Measurements from ENCODE around the gene SSBP3.
A peak's percentile ranks its signal among the peaks of the same experiment; 100 is the strongest.
"Not testable (repeated sequence)": the region's sequence is repeated elsewhere in the genome, so short reads cannot be mapped to it uniquely, and the experiment has no call there.

SSBP3 gene

DNA sequence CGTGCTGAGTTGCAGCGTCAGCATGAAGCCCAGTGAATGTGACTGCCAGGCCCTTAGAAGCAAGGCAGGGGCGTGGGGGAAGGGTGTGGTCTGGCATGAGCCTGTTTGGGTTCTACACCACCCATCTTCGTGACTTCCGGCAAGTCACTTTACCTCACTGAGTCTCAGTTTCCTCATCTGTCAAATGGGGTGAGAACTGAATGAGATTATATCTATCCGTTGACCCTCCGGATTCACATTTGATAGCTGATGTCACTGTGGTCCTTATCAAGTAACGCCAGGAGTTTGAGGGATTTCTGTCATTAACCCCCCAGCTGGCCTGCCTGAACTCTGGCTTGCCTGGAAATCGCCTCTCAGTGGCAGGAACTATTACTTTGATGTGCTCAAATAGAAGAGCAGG is 190.7 kb downstream of the SSBP3 start:
- DNase-seq = no peak

DNA sequence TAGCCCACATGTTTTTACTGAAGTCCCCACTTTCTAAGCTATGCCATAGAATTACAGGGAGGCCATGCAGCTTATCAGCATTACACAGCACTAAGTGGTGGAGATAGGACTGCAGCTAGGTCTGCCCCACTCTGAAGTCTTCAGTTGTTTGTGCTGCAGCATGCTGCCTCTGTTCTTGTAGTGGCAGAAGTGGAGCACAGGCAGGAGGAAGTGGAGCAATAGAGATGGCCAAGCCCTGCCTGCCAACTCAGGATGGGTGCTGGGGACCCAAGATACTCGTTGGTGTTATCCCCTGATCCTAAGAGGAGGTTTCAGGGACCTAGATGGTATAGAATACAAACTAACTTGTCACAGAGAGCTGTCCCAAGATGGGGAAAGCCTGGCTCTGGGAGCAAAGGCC is 193.3 kb downstream of the SSBP3 start:
- DNase-seq = no peak

DNA sequence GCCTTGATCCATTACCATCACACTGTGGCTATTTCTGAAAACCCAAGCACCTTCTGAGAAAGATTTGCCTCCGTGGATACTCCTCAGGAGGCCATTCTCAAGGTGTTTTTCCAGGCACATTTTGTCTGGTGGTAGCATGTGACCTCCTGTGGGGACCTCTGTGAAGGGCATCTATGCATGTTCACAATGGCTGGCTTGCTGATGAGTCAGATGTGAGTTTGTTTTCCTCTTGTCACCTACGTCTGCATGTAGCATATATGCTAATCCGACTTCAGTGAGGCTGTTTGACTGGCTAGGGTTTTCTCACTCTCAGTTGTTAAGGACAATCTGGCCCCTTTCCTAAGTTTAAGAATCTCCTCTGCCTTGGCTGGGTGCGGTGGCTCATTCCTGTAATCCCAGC is 198.3 kb downstream of the SSBP3 start:
- DNase-seq = not testable (repeated sequence)

DNA sequence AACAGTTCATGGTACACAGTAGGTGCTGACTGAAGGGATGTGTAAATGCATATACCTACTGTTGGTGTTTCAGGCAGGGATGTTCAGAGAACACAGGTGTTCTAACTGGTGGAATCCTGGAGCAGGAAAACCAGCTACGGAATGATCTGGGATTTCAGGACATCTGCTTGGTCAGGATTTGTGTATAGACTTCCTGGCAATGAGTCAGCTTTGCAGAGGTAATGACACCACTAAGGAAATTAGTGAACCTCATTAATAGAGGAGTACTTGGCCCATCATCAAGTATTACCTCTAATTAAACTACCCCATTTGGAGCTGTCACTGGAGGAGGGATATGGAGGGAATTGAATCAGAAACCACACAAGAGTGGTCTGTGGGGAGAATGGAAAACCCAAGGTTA is 198.9 kb downstream of the SSBP3 start:
- no peak for DNase-seq

DNA sequence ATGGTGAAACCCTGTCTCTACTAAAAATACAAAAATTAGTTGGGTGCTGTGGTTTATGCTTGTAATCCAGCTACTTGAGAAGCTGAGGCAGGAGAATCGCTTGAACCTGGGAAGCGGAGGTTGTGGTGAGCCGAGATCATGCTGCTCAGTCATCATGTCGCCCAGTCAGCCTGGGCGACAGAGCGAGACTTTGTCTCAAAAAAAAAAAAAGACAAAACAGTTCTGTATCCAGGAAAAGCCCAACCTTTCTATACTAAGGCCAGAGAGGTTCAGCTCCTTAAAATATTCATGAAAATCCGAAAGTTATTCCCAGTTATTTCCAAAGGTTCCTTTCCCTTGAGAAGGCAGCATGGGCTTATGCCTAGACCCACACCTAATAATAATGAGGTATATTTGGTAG is 202.0 kb downstream of the SSBP3 start:
- DNase-seq = no peak

DNA sequence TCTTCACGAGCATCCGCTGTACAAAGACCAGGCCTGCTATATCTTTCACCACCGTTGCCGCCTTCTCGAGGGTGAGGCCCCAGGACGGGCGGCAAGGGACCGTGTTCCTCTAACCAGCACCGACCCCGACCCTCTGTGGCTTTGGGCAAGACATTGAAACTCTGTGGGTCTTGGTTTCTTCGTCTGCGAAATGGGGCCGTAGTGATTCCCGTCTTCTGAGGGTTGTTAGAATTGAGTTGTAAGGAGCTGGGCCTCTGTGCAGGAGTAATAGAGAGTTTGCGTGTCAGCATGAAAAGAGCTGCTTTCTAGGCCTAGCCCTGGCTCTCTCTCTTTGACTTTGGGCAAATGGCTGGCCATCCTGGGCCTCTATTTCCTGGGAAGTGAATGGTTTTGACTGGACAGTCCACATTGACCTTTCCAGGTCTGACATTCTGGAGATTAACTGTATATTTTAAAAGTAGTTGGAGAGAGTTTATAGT is 205.6 kb downstream of the SSBP3 start:
- DNase-seq = no peak

DNA sequence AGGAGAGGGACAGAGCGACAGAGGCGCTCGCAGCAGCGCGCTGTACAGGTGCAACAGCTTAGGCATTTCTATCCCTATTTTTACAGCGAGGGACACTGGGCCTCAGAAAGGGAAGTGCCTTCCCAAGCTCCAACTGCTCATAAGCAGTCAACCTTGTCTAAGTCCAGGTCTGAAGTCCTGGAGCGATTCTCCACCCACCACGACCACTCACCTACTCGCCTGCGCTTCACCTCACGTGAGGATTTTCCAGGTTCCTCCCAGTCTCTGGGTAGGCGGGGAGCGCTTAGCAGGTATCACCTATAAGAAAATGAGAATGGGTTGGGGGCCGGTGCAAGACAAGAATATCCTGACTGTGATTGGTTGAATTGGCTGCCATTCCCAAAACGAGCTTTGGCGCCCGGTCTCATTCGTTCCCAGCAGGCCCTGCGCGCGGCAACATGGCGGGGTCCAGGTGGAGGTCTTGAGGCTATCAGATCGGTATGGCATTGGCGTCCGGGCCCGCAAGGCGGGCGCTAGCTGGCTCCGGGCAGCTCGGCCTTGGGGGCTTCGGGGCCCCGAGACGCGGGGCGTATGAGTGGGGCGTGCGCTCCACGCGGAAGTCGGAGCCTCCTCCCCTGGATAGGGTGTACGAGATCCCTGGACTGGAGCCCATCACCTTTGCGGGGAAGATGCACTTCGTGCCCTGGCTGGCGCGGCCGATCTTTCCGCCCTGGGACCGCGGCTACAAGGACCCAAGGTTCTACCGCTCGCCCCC is 206.3 kb downstream of the SSBP3 start, which contains the start of the genes CYB5RL and MRPL37:
CYB5RL (minus strand) TSS at position 266 of the 754 bp plus-strand sequence. CDS start 4,414 bp downstream, outside the sequence.
MRPL37 (plus strand) TSS at position 403 of the 754 bp plus-strand sequence; CDS start at position 480, 77 bp downstream.
- DNase-seq = peak; percentile 96

DNA sequence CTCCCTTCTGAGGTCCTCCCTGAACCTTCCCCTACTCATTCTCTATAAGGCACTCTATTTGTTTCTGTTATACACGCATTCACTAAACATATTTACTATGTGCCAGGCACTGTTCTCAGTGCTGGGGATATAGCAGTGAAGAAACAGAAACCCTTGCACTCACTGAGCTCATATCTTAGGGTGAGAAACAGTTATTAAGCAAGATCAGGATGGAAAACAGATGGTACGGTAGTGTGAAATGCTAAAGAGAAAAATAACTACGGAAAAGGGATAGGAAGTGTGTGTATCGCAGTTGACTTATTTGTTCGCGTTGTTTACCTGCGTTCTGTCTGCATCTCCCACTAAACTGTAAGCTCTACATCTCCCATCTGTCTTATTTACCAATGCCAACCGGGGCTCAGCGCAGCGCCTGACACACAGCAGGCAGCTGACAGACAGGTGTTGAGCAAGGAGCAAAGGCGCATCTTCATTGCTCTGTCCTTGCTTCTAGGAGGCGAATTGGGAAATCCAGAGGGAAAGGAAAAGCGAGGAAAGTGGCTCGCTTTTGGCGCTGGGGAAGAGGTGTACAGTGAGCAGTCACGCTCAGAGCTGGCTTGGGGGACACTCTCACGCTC is 206.9 kb downstream of the SSBP3 start:
- no peak for DNase-seq

DNA sequence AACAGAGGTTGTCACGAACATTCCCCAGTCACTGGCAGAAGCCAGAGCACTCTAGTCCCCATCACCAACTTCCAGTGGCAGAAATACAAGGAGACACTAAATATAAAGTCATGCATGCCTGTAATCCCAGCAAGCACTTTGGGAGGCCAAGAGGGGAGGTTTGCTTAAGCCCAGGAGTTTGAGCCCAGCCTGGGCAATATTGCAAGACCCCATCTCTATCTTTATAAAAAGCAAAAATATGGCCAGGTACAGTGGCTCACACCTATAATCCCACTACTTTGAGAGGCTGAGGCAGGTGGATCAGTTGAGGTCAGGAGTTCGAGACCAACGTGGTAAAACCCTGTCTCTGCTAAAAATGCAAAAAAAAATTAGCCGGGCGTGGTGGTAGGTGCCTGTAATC is 212.7 kb downstream of the SSBP3 start:
- no peak for DNase-seq

DNA sequence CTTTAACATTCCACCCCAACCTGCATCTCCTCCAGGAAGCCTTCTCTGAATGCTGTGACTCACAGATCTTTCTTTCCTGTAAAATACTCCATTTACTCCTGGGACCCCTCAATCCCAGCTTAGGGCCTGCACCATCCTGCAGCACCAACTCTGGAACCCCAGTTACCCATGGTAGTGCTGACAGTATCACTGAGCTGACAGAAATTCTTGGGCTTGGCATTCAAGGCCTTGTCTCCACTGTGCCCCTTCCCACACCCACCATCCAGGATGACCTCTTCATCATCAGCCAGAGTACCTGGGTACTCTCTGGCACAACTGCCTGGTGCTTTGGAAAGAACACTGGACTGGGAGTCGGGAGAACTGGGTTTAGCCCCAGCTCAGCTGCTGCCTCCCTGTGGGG is 214.7 kb downstream of the SSBP3 start:
- DNase-seq = no peak

DNA sequence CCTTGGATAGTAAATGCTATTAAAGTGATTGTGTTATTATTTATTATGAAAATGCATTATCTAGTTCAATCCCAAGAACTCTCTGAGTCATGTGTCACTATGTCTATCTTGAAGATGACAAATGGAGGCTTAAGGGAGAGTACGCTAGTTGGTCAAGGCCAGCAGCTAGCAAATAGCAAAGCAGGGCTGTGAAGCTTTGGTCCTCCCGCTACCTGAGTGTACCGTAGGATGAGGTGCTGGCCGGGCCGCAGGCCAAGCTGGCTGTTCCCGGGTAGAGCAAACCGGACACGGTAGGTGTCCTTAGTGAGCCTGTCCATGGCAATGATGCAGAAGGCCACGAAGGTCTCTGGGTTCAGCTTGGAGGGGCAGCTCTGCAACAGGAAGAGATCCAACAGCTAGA is 215.7 kb downstream of the SSBP3 start:
- DNase-seq = no peak

DNA sequence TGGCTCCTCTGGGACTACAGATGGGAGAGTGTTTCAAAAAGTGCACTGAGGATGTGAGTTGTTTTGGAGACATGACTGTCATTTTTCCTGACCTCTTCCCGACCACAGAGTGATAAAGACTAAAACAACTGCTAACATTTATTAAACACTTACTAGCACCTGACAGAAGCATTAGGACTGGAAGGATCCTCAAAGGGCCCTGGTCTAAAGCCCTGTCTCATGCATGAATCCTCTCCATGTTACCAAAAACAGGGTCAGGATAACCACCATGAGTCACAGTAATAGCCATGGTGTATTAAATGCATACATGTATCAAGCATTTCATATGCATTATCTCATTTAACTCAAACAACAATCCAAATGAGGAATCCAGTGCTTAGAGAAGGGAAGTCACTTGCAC is 217.9 kb downstream of the SSBP3 start:
- no peak for DNase-seq

DNA sequence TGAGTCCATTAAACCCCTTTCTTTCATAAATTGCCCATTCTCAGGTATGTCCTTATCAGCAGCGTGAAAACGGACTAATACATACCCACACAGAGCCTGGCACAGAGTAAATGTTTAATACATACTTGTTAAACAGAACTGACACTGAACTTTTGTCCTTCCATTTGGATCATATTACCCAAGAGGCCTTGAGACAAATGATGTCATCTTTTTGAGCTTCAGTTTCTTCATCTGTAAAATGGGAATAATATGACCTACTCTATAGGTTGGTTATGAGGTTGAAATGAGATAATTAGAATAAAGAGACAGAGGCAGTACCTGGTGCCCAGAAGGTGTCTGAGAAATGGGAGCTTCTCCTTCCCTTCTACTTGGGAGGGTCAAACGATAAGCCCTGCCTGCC is 220.1 kb downstream of the SSBP3 start:
- no peak for DNase-seq

DNA sequence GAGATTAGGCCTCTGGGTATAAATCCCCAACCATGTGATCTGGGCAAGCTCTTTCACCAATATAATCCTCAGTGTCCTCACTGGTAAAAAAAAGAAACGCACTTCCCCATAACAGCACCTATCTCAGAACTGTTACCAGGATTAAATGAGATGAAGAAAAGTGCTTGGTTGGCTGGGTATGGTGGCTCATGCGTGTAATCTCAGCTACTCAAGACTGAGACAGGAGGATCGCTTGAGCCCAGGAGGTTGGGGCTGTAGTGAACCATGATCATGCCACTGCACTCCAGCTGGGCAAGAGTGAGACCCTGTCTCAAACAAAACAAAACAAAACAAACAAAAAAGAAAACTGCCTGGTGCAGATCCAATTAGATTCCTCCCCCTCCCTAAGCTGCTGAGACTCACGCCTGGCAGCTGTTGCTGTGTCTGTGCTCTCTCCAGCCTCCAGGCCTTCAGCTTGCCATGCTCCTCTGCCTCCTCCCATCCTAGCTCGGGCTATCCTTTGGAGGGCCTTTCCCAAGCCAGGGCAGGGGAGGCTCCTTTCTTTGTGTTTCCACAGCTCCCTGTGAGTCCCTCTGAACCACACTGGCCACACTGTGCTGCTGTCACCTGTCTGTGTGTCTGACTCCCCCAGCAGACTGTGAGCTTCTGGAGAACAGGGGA is 225.4 kb downstream of the SSBP3 start:
- DNase-seq = no peak

DNA sequence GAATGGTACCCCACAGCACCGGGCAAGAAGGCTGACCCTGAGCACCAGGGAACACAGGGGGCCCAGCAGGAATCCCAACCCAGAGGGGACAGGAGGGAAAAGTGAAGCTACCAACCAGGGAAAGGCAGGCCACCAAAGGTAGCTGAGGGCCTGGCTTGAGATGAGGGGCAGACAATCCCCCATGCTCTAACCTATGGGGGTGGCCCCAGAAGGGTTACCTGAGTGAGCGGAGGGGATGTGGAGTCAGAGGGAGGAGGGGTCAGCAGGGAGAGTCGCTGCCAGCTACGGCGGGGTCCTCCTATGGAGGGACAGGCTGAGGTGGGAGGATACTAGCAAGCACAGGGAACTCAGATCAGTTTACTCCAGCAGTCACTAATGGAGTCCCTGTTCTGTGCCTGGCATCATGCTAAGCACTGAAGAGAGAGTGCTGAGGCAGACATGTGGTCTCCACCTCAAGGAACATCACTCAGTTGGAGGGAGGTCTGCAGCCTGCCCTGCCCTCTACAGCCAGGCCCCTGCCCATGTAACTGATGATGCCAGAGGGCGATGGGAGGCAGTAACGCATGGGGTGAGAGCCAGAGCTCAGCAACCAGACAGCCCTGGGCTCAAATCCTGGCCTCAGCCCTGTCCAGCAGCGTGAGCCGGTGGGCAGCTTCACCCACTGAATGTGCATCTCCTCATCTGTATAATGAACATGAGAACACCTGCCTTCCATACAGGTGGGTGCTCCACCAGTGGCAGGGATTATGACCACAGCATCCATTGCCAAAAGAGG is 227.7 kb downstream of the SSBP3 start:
- DNase-seq = no peak

DNA sequence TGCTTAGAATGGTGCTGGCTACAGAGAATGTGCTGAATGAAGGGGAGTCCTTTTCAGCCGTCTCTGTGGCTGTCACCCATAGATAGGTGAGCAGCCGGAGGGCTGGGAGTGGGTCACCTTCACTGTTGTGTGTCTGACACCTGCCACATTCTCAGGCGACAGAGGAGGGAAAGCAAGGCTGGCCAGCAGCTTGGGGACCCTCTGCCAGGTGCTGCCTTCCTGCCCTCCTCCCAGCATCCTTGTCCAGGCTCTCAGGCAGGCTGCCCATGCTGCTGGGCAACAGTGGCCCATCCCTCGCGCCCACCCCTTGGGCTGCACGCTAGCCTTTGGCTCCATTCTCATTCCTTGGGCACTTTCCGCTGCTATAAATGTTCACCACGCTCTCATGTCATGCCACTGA is 228.5 kb downstream of the SSBP3 start:
- no peak for DNase-seq

DNA sequence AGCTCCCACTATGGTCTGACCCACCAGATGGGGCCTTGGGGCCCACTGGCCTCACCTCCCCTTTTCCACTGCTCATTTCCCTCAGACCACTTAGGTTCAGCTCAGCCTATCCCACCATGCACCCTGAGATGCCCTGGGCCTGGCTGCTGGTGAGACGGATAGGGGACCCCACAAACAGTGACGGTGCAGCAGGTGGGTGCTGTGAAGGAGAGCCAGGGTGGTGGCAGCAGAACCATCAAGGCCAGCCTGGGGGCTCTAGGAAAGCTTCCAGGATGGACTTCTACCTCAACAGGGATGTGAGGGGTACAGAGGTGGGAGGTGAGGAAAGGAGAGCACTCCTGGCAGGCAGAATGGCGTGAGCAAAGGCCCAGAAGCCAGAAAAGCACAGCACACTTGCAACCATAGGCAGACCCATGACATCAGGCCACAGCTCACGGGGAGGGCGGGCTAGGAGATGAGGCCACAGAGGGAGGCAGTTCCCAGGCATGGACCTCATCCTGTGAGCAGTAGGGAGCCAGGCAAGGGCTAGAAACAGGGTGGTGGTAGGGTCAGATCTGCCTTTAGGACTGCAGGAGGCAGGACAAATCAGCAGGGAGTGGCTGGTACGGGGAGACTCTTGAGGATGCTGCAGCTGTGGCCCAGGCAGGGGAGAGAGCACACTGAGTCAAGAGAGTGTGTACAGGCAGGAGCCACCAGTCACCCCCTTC is 229.4 kb downstream of the SSBP3 start:
- no peak for DNase-seq

Data from femur (tissue), 1 donor.